Breast epithelium (tissue), 4 donors: ENCODE data around the gene SRGAP1. TPM values are rescaled to one million over a fixed set of nuclear protein-coding genes. Genes with fewer than 3 reads are reported as not detected.

Experiments
- DNase-seq, 2 donors: peaks; one replicate each; pipeline ENCODE4 v3.0.0-alpha.2; 2019; ENCODE audit warnings: low spot score in 2 of 2
- H3K27ac ChIP-seq, 2 donors: fragments of 200-600 bp; sonication (generic) in 1 of 2; one replicate each; pipeline ENCODE4 v1.5.1; 2016 to 2019; ENCODE audit warnings: mild to moderate bottlenecking in 1 of 2
- H3K27me3 ChIP-seq, 2 donors: fragments of 200-600 bp; sonication (generic) in 1 of 2; one replicate each; pipeline versions ENCODE4 v1.5.1 to v1.6.0; 2017 to 2019; ENCODE audit warnings: control low read depth in 1 of 2, mild to moderate bottlenecking in 1 of 2
- H3K36me3 ChIP-seq: fragments of 200-600 bp; one replicate; pipeline ENCODE4 v1.5.1; 2019
- H3K4me1 ChIP-seq, 2 donors: fragments of 200-600 bp; sonication (generic); one replicate each; pipeline ENCODE4 v1.5.1; 2016 to 2019; ENCODE audit warnings: control low read depth in 1 of 2
- H3K4me3 ChIP-seq, 3 donors: fragments of 200-600 bp; sonication (generic); 1 replicate in 2 of 3; 2 replicates in 1 of 3; pipeline ENCODE4 v1.5.1; 2016 to 2019; ENCODE audit warnings: mild to moderate bottlenecking in 3 of 3, moderate library complexity in 2 of 3
- H3K9me3 ChIP-seq, 2 donors: fragments of 200-600 bp; sonication (generic) in 1 of 2; one replicate each; pipeline ENCODE4 v1.5.1; 2016 to 2019; ENCODE audit warnings: control low read depth in 1 of 2
- POLR2A ChIP-seq: fragments of 450-650 bp; IDR thresholded peaks from one replicate; pipeline ENCODE4 v1.6.1; 2016; ENCODE audit warnings: antibody characterized with exemption, mild to moderate bottlenecking, moderate library complexity
- POLR2AphosphoS5 ChIP-seq, 3 donors: sonication (generic); formaldehyde crosslinking; IDR thresholded peaks; one replicate each; pipeline ENCODE4 v1.6.1; 2017; ENCODE audit warnings: antibody characterized with exemption in 3 of 3
- intact Hi-C: fragments of 100-400 bp; cut with DNase I; formaldehyde crosslinking; loops from one replicate; pipeline ENCODE4 v1.15.1; 2023; ENCODE audit warnings: low total_unique reads
- total RNA-seq, 3 donors: library from RNA; depleted of rRNA; stranded (reverse); fragments of >200 nt; gene quantifications; one replicate each; pipeline ENCODE4 v1.1.0, GENCODE V29; 2016
- TF ChIP-seq, protein P1 (sequence below), 3 donors: fragments of 450-650 bp; IDR thresholded peaks; one replicate each; pipeline ENCODE4 v1.5.1; 2016 to 2017; ENCODE audit warnings: antibody characterized with exemption in 3 of 3, mild to moderate bottlenecking in 3 of 3, moderate library complexity in 3 of 3

SRGAP1 gene
- total RNA-seq, 3 donors from 2014 or later, result 20.3 to 58.7 (median 29.3) TPM

GRCh38 chr12:63882844-63883243, 38.3 kb downstream of the SRGAP1 start:
- intact Hi-C loops, result no loop called here

GRCh38 chr12:63885401-63885800, 40.9 kb downstream of the SRGAP1 start:
- TF ChIP-seq, protein P1, sequence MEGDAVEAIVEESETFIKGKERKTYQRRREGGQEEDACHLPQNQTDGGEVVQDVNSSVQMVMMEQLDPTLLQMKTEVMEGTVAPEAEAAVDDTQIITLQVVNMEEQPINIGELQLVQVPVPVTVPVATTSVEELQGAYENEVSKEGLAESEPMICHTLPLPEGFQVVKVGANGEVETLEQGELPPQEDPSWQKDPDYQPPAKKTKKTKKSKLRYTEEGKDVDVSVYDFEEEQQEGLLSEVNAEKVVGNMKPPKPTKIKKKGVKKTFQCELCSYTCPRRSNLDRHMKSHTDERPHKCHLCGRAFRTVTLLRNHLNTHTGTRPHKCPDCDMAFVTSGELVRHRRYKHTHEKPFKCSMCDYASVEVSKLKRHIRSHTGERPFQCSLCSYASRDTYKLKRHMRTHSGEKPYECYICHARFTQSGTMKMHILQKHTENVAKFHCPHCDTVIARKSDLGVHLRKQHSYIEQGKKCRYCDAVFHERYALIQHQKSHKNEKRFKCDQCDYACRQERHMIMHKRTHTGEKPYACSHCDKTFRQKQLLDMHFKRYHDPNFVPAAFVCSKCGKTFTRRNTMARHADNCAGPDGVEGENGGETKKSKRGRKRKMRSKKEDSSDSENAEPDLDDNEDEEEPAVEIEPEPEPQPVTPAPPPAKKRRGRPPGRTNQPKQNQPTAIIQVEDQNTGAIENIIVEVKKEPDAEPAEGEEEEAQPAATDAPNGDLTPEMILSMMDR (IDR thresholded peaks at IDR 0.05), result no peak
- TF ChIP-seq POLR2AphosphoS5 (IDR thresholded peaks at IDR 0.05), result no peak

More at GRCh38 chr12:63882844-63883243, 38.3 kb downstream of the SRGAP1 start:
- TF ChIP-seq POLR2A (no peak), POLR2AphosphoS5 (IDR thresholded peaks at IDR 0.05) (no peak)
- TF ChIP-seq, protein P1 (IDR thresholded peaks at IDR 0.05), result no peak
- H3K9me3 ChIP-seq, result no peaks in the 10 kb centered on the region
- no peak overlapping the region for H3K27ac ChIP-seq
- H3K36me3 ChIP-seq, result no peaks in the 10 kb centered on the region
- no peak overlapping the region for H3K4me3 ChIP-seq
- no peaks in the 10 kb centered on the region for H3K27me3 ChIP-seq
- no peak for DNase-seq
- H3K4me1 ChIP-seq, result no peaks in the 10 kb centered on the region

GRCh38 chr12:63888908-63889635, 44.6 kb downstream of the SRGAP1 start:
- Histone ChIP-seq H3K4me1 (no peaks in the 10 kb centered on the region), H3K36me3 (no peaks in the 10 kb centered on the region), H3K27me3 (no peaks in the 10 kb centered on the region), H3K9me3 (no peaks in the 10 kb centered on the region), H3K4me3 (no peak overlapping the region), H3K27ac (no peak overlapping the region)
- no peak for DNase-seq
- intact Hi-C loops, result no loop called here
- TF ChIP-seq, protein P1 (IDR thresholded peaks at IDR 0.05), result no peak
- TF ChIP-seq POLR2A (no peak), POLR2AphosphoS5 (IDR thresholded peaks at IDR 0.05) (no peak)

More at GRCh38 chr12:63885401-63885800, 40.9 kb downstream of the SRGAP1 start:
- intact Hi-C loops, result no loop called here
- DNase-seq, result no peak
- no peaks in the 10 kb centered on the region for H3K36me3 ChIP-seq
- no peak overlapping the region for H3K4me3 ChIP-seq
- no peaks in the 10 kb centered on the region for H3K27me3 ChIP-seq
- H3K9me3 ChIP-seq, result no peaks in the 10 kb centered on the region
- H3K4me1 ChIP-seq, result no peaks in the 10 kb centered on the region
- no peak overlapping the region for H3K27ac ChIP-seq

DNA sequence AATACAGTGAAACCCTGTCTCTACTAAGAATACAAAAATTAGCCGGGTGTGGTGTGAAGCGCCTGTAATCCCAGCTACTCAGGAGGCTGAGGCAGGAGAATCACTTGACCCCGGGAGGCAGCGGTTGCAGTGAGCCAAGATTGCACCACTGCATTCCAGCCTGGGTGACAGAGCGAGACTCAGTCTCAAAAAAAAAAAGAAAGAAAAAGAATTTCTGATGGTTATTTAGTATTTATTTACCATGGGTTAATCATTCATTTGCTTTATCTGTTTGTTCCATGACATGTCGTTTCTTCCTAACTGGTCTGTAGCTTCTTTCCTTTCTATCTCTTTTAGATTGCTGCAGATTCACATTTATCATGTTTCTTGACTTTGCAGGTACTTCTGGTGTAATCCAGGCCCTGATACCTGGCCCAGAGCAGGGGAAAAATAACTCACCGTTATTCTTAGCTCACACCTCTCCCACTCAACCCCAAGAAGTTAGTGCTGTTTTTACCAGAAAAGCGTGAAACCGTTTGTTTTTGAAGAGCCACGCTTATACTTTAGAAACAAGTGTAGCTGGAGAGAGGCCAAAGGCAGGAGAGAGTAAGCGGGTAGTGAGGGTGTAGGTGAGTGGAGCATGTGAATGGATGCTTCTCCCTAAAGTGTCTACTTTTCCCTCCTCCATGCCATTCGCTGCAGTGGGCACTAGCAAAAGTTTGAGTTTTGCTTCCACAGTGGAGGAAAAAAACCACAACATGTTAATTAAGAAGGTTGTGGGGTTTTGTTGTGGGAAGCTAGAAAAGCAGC, 45.4 kb downstream of the SRGAP1 start:
- Histone ChIP-seq H3K4me1 (no peaks in the 10 kb centered on the region), H3K4me3 (no peak overlapping the region), H3K27ac (no peak overlapping the region), H3K9me3 (no peaks in the 10 kb centered on the region), H3K36me3 (no peaks in the 10 kb centered on the region), H3K27me3 (no peaks in the 10 kb centered on the region)
- TF ChIP-seq POLR2A, result no peak
- TF ChIP-seq, protein P1 (IDR thresholded peaks at IDR 0.05), result no peak
- no peak for TF ChIP-seq POLR2AphosphoS5 (IDR thresholded peaks at IDR 0.05)
- intact Hi-C loops, result no loop called here
- DNase-seq, result no peak

- Histone ChIP-seq H3K4me1 (no peaks in the 10 kb centered on the region), H3K27ac (no peak overlapping the region), H3K36me3 (no peaks in the 10 kb centered on the region), H3K9me3 (no peaks in the 10 kb centered on the region), H3K27me3 (no peaks in the 10 kb centered on the region), H3K4me3 (no peak overlapping the region)
- intact Hi-C loops, result no loop called here
- TF ChIP-seq POLR2A, result no peak
- no peak for DNase-seq
Measured at GRCh38 chr12:63893170-63893569, 48.7 kb downstream of the SRGAP1 start.
